B cell (primary cell): Measurements from ENCODE around the gene CHCHD1. TPM values are rescaled to one million over a fixed set of nuclear protein-coding genes. Genes with fewer than 3 reads are reported as not detected.

Experiments used
- ATAC-seq: fragments of 200-7000 bp; cut with Tn5 transposase; one replicate; pipeline ENCODE4 v1.10.0; 2021; ENCODE audit warnings: low read depth, mild to moderate bottlenecking, moderate number of reproducible peaks, moderate library complexity
- CTCF ChIA-PET: fragments of 350-600 bp; sonication (Branson Sonifier 250); formaldehyde crosslinking; loops from one replicate; lab custom pipeline; 2021; ENCODE audit warnings: antibody characterized with exemption, inconsistent platforms; lab: Charles Lee
- POLR2A ChIA-PET: fragments of 350-600 bp; sonication (Branson Sonifier 250); formaldehyde crosslinking; loops from one replicate; lab custom pipeline; 2021; ENCODE audit warnings: antibody characterized with exemption; lab: Charles Lee
- DNase-seq: peaks from one replicate; pipeline ENCODE4 v3.0.0; 2013
- H2AFZ ChIP-seq: 2 replicates; pipeline ENCODE4 v1.6.1; 2012; ENCODE audit warnings: mild to moderate bottlenecking, low read depth, low read length; ENCODE audit not compliant: insufficient read depth, poor library complexity, severe bottlenecking
- H3K27ac ChIP-seq, 2 donors: 1 replicate in 1 of 2; 2 replicates in 1 of 2; pipeline ENCODE4 v1.5.1; 2012 to 2013; ENCODE audit warnings: low read length in 2 of 2, mild to moderate bottlenecking in 2 of 2, moderate library complexity in 1 of 2
- H3K27me3 ChIP-seq, 4 experiments: fragments of 200-600 bp in 1 of 4; sonication (generic) in 1 of 4; replicated peaks in 1 of 4; 1 replicate in 2 of 4; 2 replicates in 2 of 4; pipeline versions ENCODE4 v1.6.1 to v1.7.0; 2013 to 2016; ENCODE audit warnings: low read length in 3 of 4, mild to moderate bottlenecking in 2 of 4, mixed read lengths in 1 of 4, moderate library complexity in 1 of 4; ENCODE audit not compliant: insufficient read depth in 4 of 4, control insufficient read depth in 3 of 4; ENCODE audit errors: control extremely low read depth in 1 of 4
- H3K36me3 ChIP-seq, 2 experiments: replicated peaks in 1 of 2; 1 replicate in 1 of 2; 2 replicates in 1 of 2; pipeline versions ENCODE4 v1.6.1 to v1.7.1; 2013; ENCODE audit warnings: low read length in 1 of 2; ENCODE audit not compliant: insufficient read depth in 2 of 2, control insufficient read depth in 1 of 2; ENCODE audit errors: control extremely low read depth in 1 of 2, extremely low read depth in 1 of 2
- H3K4me1 ChIP-seq, 2 donors: fragments of 200-600 bp in 1 of 2; sonication (generic) in 1 of 2; 1 replicate in 1 of 2; 2 replicates in 1 of 2; pipeline versions ENCODE4 v1.5.1 to v1.6.1; 2013 to 2017; ENCODE audit warnings: low read length in 2 of 2; ENCODE audit not compliant: control insufficient read depth in 2 of 2, insufficient read depth in 2 of 2
- H3K4me2 ChIP-seq: replicated peaks from 2 replicates; pipeline ENCODE3; 2012; ENCODE audit warnings: mild to moderate bottlenecking, low read depth, low read length; ENCODE audit not compliant: poor library complexity, severe bottlenecking
- H3K4me3 ChIP-seq, 5 experiments: fragments of 200-600 bp in 1 of 5; sonication (generic) in 1 of 5; 1 replicate in 3 of 5; 2 replicates in 2 of 5; pipeline versions ENCODE4 v1.5.1 to v1.7.0; 2011 to 2016; ENCODE audit warnings: low read length in 4 of 5, mild to moderate bottlenecking in 4 of 5, low read depth in 2 of 5, control low read depth in 1 of 5, moderate library complexity in 1 of 5; ENCODE audit not compliant: insufficient read depth in 1 of 5; ENCODE audit errors: control extremely low read depth in 1 of 5, extremely low read depth in 1 of 5
- H3K79me2 ChIP-seq: fragments of 200-600 bp; sonication (generic); one replicate; pipeline ENCODE4 v1.6.0; 2016; ENCODE audit warnings: low read length; ENCODE audit not compliant: control insufficient read depth, insufficient read depth
- H3K9ac ChIP-seq: fragments of 200-600 bp; sonication (generic); 2 replicates; pipeline ENCODE4 v1.6.1; 2017; ENCODE audit warnings: mild to moderate bottlenecking, low read length, moderate library complexity
- H3K9me3 ChIP-seq, 3 donors: one replicate each; pipeline versions ENCODE4 v1.6.1 to v1.7.1; 2013; ENCODE audit warnings: low read length in 2 of 3; ENCODE audit not compliant: control insufficient read depth in 2 of 3, insufficient read depth in 1 of 3; ENCODE audit errors: control extremely low read depth in 1 of 3
- H4K20me1 ChIP-seq: 2 replicates; pipeline ENCODE4 v1.6.0; 2012; ENCODE audit warnings: mild to moderate bottlenecking, low read length; ENCODE audit not compliant: insufficient read depth, control insufficient read depth, poor library complexity, severe bottlenecking
- H3K27ac Mint-ChIP-seq: one replicate; pipeline ENCODE4 v1.8.0; 2021; ENCODE audit warnings: mixed read lengths
- H3K27me3 Mint-ChIP-seq: one replicate; pipeline ENCODE4 v1.8.0; 2021; ENCODE audit warnings: mixed read lengths
- H3K4me1 Mint-ChIP-seq: one replicate; pipeline ENCODE4 v1.8.0; 2021; ENCODE audit warnings: mixed read lengths
- H3K4me3 Mint-ChIP-seq: one replicate; pipeline ENCODE4 v1.8.0; 2021; ENCODE audit warnings: mixed read lengths
- H3K9me3 Mint-ChIP-seq: one replicate; pipeline ENCODE4 v1.8.0; 2022; ENCODE audit warnings: mixed read lengths; ENCODE audit not compliant: insufficient read depth
- CTCF ChIP-seq: fragments of 200-600 bp; IDR thresholded peaks from one replicate; pipeline ENCODE4 v1.8.0; 2022; ENCODE audit warnings: antibody characterized with exemption, mild to moderate bottlenecking
- EZH2 ChIP-seq: IDR thresholded peaks from 2 replicates; pipeline ENCODE4 v1.6.1; 2012; ENCODE audit warnings: borderline replicate concordance, low read depth, mild to moderate bottlenecking, moderate library complexity, low read length; ENCODE audit not compliant: insufficient read depth, poor library complexity, severe bottlenecking
- WGBS: methylation state at CpG from one replicate; pipeline ENCODE4 v1.1.5; 2013; ENCODE audit warnings: missing lambda C conversion rate; ENCODE audit not compliant: insufficient coverage; 5-methylcytosine and 5-hydroxymethylcytosine counted together
- intact Hi-C: fragments of 100-400 bp; cut with micrococcal nuclease; formaldehyde crosslinking; loops from one replicate; pipeline ENCODE4 v1.10.0; 2022
- polyA plus RNA-seq: library from polyadenylated mRNA; depleted of rRNA; stranded (reverse); fragments of >200 nt; gene quantifications from 2 replicates; pipeline ENCODE4 v1.2.3, GENCODE V29; 2012
- total RNA-seq, 2 donors: library from RNA; stranded (reverse); fragments of 120-200 nt in 1 of 2; gene quantifications; 1 replicate in 1 of 2; 2 replicates in 1 of 2; pipeline versions ENCODE4 v1.2.3 to v1.2.4, GENCODE V29; 2013 to 2022

CHCHD1 gene
- total and polyA plus RNA-seq, 2 donors (not counting 1 experiment from before 2014, with no cell fraction given), result 11.9 to 14.7 TPM

- no peak for DNase-seq
- ChIA-PET CTCF (no interaction called here), POLR2A (interaction anchor here (0.6 to 0.7 kb wide), 3 partner anchors 39 to 481 kb away, joined by 3 to 8 read pairs (median 3); no protein-coding TSS in a partner anchor)
- H3K4me1 ChIP-seq, result peaks cover 7 to 8% of the 10 kb centered on the region in 2 donors
- peaks cover 0 to 3% of the 10 kb centered on the region in 2 experiments for H3K36me3 ChIP-seq
- intact Hi-C loops, result no loop called here
- no peaks in the 10 kb centered on the region for H3K27me3 ChIP-seq
- Mint-ChIP-seq H3K27me3 (no peaks in the 10 kb centered on the region), H3K4me1 (peaks cover 20% of the 10 kb centered on the region), H3K9me3 (no peaks in the 10 kb centered on the region), H3K27ac (no peak overlapping the region), H3K4me3 (no peak overlapping the region)
- peaks cover 35% of the 10 kb centered on the region for H3K79me2 ChIP-seq
- H4K20me1 ChIP-seq, result no peaks in the 10 kb centered on the region
- TF ChIP-seq CTCF (no peak), EZH2 (no peak)
- H3K4me2 ChIP-seq, result no peak overlapping the region
- no peak overlapping the region for H3K27ac ChIP-seq
- H2AFZ ChIP-seq, result no peak overlapping the region
- no peak overlapping the region for H3K4me3 ChIP-seq
- H3K9me3 ChIP-seq, result no peaks in the 10 kb centered on the region
- no peak overlapping the region for H3K9ac ChIP-seq
- 92% methylated on average over 14 of the region's 16 CpGs for WGBS
- no peak for ATAC-seq
These were observed 47.7 kb upstream of the CHCHD1 start for GRCh38 chr10:73734028-73734720.

- Mint-ChIP-seq H3K4me3 (no peak overlapping the region), H3K4me1 (peaks cover 16% of the 10 kb centered on the region), H3K9me3 (no peaks in the 10 kb centered on the region), H3K27me3 (no peaks in the 10 kb centered on the region), H3K27ac (no peak overlapping the region)
- Histone ChIP-seq H3K9me3 (no peaks in the 10 kb centered on the region), H3K4me3 (no peak overlapping the region), H3K9ac (no peak overlapping the region), H3K79me2 (peaks cover 35% of the 10 kb centered on the region), H3K27ac (no peak overlapping the region), H3K36me3 (peaks cover 0 to 3% of the 10 kb centered on the region in 2 experiments), H3K4me2 (no peak overlapping the region), H4K20me1 (no peaks in the 10 kb centered on the region), H3K4me1 (peaks cover 3 to 5% of the 10 kb centered on the region in 2 donors), H3K27me3 (no peaks in the 10 kb centered on the region), H2AFZ (no peak overlapping the region)
- ChIA-PET CTCF (no interaction called here), POLR2A (no interaction called here)
- DNase-seq (no peak), ATAC-seq (no peak)
- intact Hi-C loops, result no loop called here
- WGBS, result 92% methylated on average over 5 of the region's 5 CpGs
- TF ChIP-seq CTCF, result no peak
- TF ChIP-seq EZH2, result no peak
These were observed 47.0 kb upstream of the CHCHD1 start for GRCh38 chr10:73734796-73735305.
